GM19240 (cell line): ENCODE measurements around the gene LMNA.

Source experiments
- DNase-seq: peaks from one replicate; pipeline ENCODE4 v3.0.0; 2011; ENCODE audit warnings: low spot score; ENCODE audit not compliant: insufficient read length

Gene LMNA

GRCh38 chr1:156081917-156082308, 32.6 kb upstream of the LMNA start:
- no peak for DNase-seq

- DNase-seq: peak; percentile 76
Measured at GRCh38 chr1:156082309-156083091, 32.0 kb upstream of the LMNA start, which contains the start of gene MEX3A. Gene MEX3A, minus strand, starts transcription at chr1:156082465. Its CDS starts 467 bp downstream, at chr1:156081998.

GRCh38 chr1:156083800-156084790, 30.4 kb upstream of the LMNA start:
- DNase-seq: no peak

- no peak for DNase-seq
Measured at GRCh38 chr1:156086256-156086662, 28.3 kb upstream of the LMNA start.

GRCh38 chr1:156089704-156090103, 24.8 kb upstream of the LMNA start:
- DNase-seq: no peak

GRCh38 chr1:156090138-156090839, 24.2 kb upstream of the LMNA start:
- no peak for DNase-seq

- peak; percentile 61 for DNase-seq
Measured at GRCh38 chr1:156090840-156091188, 23.7 kb upstream of the LMNA start.

- no peak for DNase-seq
Measured at GRCh38 chr1:156091610-156092009, 22.9 kb upstream of the LMNA start.

- no peak for DNase-seq
Measured at GRCh38 chr1:156095906-156096508, 18.5 kb upstream of the LMNA start.

GRCh38 chr1:156096640-156097391, 17.7 kb upstream of the LMNA start:
- peak; percentile 84 for DNase-seq

- no peak for DNase-seq
Measured at GRCh38 chr1:156097499-156098178, 16.9 kb upstream of the LMNA start.

GRCh38 chr1:156098784-156099183, 15.7 kb upstream of the LMNA start:
- no peak for DNase-seq

- no peak for DNase-seq
Measured at GRCh38 chr1:156099282-156099681, 15.2 kb upstream of the LMNA start.

- no peak for DNase-seq
Measured at GRCh38 chr1:156100205-156100995, 14.1 kb upstream of the LMNA start.

- DNase-seq: no peak
Measured at GRCh38 chr1:156101880-156102279, 12.6 kb upstream of the LMNA start.

- no peak for DNase-seq
Measured at GRCh38 chr1:156102633-156103511, 11.6 kb upstream of the LMNA start.

- DNase-seq: no peak
Measured at GRCh38 chr1:156103521-156103947, 11.0 kb upstream of the LMNA start.
